Measurements from ENCODE around the gene TMEM11.

Gene TMEM11

GRCh38 chr17:21183468-21183867 lies 30.5 kb downstream of the TMEM11 start:
- no peak for DNase-seq (ENCODE audit: low read depth)

DNA sequence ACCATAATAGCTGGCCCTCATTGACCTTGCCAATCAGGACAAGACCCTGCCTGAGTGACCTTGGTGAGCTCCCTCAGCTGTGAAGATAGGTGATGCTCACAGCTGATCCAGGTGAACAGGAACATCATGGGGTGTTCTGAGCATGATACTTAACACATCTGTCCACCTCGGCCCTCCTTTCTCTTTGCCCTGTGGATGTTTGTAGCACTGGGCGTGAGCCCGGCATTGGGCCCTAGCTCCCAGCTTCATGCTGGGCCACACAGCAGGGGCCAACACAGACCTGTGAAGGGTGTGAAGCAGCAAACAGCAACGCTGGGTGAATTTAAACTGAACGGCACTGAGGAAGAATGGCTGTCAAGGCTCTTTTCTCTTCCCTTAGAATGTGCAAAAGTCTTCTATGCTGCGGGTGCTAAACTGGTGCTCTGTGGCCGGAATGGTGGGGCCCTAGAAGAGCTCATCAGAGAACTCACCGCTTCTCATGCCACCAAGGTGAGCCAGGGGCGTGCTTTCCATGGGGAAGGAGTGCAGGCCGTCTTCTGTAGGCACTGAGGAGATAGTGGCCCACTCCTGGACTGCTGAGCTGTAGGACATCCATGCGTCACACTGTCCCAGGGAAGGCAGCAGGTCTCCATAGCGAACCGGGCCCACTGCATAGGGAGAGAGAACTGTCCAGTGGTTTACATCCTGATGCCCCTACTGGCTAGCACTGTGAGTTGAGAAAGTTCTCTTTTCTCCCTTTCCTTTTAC lies 35.9 kb downstream of the TMEM11 start:
- DNase-seq (ENCODE audit: low read depth): no peak

DNA sequence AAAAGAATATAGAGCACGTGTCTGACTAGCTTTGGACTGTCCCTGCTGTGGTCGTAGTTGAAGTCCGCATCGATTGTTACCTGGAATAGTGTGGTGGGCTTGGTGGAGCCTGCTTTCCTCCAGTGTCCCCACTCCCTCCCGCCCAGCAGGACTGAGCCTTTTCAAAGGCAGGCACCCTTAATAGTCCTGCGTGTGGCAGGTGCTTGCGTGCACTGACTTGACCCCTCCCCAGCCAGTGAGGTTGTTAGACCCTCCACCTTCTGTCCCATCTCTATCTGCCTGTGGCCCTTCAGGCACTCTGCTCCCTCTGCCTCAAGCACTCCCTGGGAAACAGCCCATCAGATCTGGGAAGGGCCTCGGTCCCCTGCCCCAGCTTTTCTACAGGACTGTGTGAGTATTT lies 36.6 kb downstream of the TMEM11 start:
- no peak for DNase-seq (ENCODE audit: low read depth)

GRCh38 chr17:21176773-21177395 lies 37.1 kb downstream of the TMEM11 start:
- DNase-seq (ENCODE audit: low read depth): no peak

DNA sequence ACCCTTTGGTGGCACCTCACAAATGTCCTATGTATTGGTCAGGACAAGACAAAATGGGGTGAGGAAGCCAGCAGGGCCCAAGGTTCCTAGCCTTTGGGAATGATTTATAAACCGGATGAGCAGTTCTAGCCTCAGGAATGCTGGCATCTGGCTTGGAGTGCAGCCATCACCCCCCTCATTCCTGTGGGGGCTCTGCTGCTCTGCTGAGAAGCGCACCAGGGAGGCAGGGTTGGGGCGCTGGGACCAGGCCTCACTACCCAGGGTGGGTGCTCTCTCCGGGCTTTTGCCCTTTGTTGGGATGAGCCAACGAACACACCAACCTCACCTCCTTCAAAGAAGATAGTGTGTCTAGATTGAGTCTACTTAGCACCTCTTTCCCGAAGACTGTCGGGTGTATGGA lies 39.2 kb downstream of the TMEM11 start:
- no peak for DNase-seq (ENCODE audit: low read depth)

DNA sequence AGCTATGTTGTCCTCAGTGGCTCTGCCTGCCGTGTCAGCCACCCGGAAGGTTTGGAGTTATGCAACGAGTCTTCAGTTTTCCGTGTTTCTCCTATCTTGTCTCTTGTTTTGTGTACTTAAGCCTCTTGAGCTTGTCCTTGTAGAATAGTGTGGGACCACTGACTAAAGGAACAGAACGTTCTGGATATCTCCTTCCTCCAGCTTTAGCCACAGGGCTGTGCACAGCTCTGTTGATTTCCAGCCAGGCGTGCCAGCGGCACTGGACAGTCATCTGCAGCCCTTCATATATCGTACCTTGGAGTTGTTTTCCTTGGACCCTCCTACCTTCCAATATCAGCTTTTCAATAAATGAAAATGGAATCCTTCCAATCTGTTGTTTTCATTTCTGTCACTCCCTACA lies 39.8 kb downstream of the TMEM11 start:
- DNase-seq (ENCODE audit: low read depth): no peak

GRCh38 chr17:21173543-21173942 lies 40.4 kb downstream of the TMEM11 start:
- DNase-seq (ENCODE audit: low read depth): no peak

GRCh38 chr17:21172846-21173245 lies 41.1 kb downstream of the TMEM11 start:
- no peak for DNase-seq (ENCODE audit: low read depth)

GRCh38 chr17:21171970-21172510 lies 41.9 kb downstream of the TMEM11 start:
- DNase-seq (ENCODE audit: low read depth): no peak

DNA sequence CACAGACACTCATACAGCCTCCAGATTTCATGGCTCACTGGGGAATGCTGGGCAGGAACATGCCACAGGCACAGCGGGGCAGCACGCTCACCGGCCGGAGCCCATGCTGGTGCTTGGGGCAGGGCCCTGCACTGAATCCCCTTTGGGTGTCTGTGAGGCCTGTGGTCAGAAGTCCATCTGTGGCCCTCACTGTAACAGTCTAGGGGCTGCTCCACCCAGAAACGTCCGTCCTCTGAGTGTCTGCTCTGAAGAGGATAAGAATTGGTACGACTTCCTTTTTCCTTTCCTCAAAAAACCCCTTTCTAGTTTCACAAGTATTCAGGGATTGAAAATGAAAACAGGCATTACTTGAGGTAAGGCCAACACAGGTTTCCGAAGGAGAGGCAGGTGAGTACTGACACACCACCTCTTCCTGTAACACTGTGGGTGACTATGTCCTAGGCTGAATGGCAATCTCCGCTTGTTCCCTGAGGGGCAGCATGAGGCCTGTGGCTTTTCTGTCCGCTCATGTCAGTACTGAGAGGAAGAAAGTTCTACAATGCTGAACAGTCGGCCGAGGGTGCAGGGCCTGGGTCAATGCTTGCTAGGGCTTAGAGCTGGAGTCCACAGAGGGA lies 42.5 kb downstream of the TMEM11 start:
- DNase-seq (ENCODE audit: low read depth): no peak

DNA sequence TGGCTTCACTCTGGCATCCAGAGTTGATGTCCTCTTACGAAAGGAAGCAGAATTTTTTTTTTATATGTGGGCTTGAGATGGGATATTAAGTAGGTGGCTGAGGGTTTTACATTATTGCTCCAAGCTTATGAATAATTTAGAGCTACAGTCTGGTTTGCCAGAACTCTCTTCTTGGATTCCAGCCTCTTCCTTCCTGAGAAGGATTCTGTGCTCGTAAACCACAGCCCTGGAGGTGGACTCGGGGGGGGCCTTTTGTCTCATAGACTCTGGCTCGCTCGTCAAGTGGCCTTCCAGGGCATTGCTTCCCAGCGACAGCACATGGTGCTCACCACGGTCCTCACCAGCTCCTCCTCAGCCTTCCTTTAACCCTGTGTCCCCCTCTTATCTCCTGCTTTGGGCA lies 43.2 kb downstream of the TMEM11 start:
- no peak for DNase-seq (ENCODE audit: low read depth)

- DNase-seq (ENCODE audit: low read depth): no peak
These were observed 44.5 kb downstream of the TMEM11 start for GRCh38 chr17:21169496-21169895.

- DNase-seq (ENCODE audit: low read depth): no peak
These were observed 45.5 kb downstream of the TMEM11 start for GRCh38 chr17:21168555-21168865.

- DNase-seq (ENCODE audit: low read depth): no peak
These were observed 46.7 kb downstream of the TMEM11 start for GRCh38 chr17:21167303-21167702.

DNA sequence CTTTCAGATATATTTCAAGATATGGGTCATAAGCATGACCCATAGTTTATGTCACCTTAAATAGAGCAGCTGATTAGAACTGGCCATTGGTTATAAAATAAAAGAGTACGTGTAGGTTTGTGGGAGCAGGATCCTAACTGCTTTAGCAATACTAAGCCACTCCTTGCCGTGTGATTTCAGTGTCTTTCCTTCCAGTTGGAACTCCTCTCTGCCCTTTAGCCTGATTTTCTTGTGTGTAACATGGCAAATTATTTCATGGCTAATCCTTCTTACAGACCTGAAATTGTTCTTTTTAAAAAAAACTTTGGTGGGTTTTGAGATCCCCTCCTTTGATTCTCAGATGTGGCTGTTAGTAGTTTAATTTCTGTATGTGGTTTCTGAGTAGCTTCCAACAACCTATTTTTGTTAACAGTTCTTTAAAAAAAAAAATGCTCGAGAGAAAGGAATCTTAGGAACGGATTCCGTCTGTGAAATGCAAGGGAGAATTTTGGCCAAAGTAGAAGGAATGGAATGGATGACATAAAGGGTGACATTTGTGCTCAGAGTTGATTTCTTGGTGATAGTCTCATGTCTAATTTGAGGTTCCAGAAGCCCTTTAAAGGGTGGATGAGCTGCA lies 47.3 kb downstream of the TMEM11 start:
- no peak for DNase-seq (ENCODE audit: low read depth)

GRCh38 chr17:21165922-21166594 lies 47.9 kb downstream of the TMEM11 start:
- no peak for DNase-seq (ENCODE audit: low read depth)

DNA sequence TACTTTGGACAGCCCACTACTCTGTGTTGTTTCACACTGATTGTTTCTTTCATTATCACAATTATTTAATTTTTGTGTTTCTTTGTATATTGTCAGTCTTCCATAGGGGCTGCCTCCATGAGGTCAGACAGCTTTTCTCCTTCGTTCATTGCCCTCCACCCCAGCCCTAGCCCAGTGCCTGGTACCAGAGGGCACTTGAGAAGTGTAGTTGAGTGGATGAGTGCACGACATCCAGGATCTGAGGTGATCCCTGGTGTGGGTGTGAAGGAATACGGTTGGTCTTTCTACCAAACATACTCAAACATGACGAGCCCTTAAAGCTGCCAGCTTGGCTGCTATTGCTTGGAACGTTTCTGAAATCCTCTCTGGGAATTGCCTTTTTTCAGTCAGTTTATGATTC lies 49.3 kb downstream of the TMEM11 start:
- DNase-seq (ENCODE audit: low read depth): no peak

GRCh38 chr17:21164216-21164615 lies 49.7 kb downstream of the TMEM11 start:
- no peak for DNase-seq (ENCODE audit: low read depth)

DNA sequence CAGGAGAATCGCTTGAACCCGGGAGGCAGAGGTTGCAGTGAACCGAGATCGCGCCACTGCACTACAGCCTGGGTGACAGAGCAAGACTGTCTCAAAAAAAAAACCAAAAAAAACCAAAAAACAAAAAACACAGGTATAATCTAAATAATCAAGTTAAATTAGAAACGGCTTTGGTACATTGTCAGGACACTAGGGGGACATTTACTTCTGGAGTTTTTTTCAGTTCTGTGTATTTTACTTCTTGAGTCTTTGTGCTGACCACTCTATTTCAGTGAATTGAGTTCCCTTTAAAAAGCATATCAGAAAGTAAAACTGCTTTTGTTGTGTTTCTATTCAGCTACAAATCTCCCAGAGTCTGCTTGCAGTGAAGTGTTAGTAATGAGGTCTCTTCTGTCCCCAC lies 50.9 kb downstream of the TMEM11 start:
- DNase-seq (ENCODE audit: low read depth): no peak

DNA sequence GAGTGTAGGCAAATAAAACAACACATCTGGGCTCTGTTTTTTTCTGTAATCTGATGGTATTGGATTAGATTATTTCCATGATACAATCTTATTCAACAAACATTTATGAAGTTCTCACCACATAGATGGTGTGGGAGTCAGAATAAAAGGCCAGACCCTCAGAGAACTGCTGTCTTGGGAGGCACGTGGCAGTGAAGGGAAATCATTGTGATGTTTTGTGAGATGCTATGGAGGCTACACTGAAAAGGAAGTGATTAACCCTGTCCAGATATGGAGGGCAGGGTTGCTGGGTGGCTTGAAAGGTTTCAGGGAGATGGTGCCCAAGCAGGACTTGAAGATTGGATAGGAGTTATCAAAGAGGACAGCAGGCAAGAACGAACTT lies 51.6 kb downstream of the TMEM11 start:
- DNase-seq (ENCODE audit: low read depth): no peak

- no peak for DNase-seq (ENCODE audit: low read depth)
These were observed 52.2 kb downstream of the TMEM11 start for GRCh38 chr17:21161498-21162393.

All from activated T-cell treated with anti-CD3 and anti-CD28 coated beads for 24 hours (primary cell).